WI38 (cell line): Measurements from ENCODE around the gene SLX4IP.

Experiments used
- H3K4me3 ChIP-seq: 2 replicates; pipeline ENCODE4 v1.5.1; 2011; ENCODE audit warnings: low read depth, mild to moderate bottlenecking, control low read depth, low read length
- TF ChIP-seq, protein P1 (sequence below): IDR thresholded peaks from 2 replicates; pipeline ENCODE4 v1.5.1; 2012; ENCODE audit warnings: low read depth, mild to moderate bottlenecking, control low read depth, low read length

The SLX4IP gene

GRCh38 chr20:10555865-10556308 is 120.8 kb downstream of the SLX4IP start:
- TF ChIP-seq, protein P1, sequence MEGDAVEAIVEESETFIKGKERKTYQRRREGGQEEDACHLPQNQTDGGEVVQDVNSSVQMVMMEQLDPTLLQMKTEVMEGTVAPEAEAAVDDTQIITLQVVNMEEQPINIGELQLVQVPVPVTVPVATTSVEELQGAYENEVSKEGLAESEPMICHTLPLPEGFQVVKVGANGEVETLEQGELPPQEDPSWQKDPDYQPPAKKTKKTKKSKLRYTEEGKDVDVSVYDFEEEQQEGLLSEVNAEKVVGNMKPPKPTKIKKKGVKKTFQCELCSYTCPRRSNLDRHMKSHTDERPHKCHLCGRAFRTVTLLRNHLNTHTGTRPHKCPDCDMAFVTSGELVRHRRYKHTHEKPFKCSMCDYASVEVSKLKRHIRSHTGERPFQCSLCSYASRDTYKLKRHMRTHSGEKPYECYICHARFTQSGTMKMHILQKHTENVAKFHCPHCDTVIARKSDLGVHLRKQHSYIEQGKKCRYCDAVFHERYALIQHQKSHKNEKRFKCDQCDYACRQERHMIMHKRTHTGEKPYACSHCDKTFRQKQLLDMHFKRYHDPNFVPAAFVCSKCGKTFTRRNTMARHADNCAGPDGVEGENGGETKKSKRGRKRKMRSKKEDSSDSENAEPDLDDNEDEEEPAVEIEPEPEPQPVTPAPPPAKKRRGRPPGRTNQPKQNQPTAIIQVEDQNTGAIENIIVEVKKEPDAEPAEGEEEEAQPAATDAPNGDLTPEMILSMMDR, result no peak
- H3K4me3 ChIP-seq, result no peak overlapping the region

- TF ChIP-seq, protein P1, result no peak
- H3K4me3 ChIP-seq, result no peak overlapping the region
Measured at GRCh38 chr20:10556519-10557083, 121.5 kb downstream of the SLX4IP start.

GRCh38 chr20:10557685-10558084 is 122.6 kb downstream of the SLX4IP start:
- H3K4me3 ChIP-seq, result no peak overlapping the region
- TF ChIP-seq, protein P1, result no peak

DNA sequence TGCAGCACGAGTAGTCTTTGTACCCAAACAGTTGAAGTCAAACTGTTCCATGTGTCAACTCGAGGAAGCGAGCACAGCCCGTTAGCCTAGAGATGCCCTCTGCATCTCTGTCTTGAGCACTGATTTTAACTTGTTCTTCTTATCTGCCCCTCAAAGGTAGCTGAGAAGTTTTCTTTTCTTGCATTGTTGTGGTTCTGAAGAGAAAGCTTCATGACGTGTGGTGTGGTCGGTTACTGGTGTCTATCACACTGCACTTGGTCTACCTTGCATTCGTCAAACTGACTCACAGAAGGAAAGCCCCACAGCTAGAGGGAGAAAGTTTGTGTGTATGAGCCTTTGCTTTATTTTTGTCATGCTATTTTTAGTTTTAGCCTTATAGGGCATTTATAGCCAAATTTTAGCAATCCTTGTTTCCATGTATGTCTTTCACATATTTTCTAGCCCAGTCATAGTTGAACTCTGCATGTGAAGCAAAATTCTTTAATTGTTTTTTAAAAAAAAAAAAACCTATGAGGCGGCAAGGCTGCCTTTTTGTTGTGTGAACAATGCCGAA is 123.6 kb downstream of the SLX4IP start:
- no peak overlapping the region for H3K4me3 ChIP-seq
- TF ChIP-seq, protein P1, result no peak

DNA sequence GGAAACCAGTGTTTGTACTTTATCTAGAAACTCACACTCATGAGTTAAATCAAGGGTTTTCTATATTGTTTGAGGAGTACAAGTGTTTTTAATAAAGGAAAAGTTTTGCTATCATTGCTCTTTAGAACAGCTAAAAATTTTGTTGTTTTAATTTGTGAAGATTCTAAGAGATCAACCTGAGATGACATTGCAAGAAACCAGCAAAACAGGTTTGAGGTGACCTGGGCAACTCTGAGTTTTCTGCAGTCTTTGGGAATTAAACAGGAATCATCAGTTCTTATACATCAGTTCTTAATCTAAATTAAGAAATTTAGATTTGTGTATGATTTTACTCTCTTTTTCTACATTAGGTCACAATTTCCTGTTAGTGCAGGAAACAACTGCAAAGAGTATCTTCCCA is 124.2 kb downstream of the SLX4IP start:
- H3K4me3 ChIP-seq, result no peak overlapping the region
- TF ChIP-seq, protein P1, result no peak

DNA sequence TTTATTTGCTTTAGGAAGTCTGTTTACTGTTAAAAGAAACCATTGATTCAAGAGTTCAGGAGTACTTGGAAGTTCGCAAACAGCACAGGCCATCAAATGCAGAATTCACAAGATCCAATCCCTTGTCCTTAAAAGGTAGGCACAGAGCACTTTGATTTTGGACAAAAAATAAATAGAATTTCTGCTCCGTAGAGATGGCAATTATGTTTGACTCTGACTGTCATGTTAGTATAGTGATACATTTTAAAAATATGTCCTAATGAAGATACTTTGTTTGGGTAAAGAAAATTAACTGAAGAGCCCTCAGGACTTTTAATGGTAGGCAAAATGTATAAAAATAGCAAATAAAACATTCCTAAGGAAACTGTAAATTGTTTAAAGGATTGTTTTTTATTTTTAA is 125.6 kb downstream of the SLX4IP start:
- no peak overlapping the region for H3K4me3 ChIP-seq
- TF ChIP-seq, protein P1, result no peak

DNA sequence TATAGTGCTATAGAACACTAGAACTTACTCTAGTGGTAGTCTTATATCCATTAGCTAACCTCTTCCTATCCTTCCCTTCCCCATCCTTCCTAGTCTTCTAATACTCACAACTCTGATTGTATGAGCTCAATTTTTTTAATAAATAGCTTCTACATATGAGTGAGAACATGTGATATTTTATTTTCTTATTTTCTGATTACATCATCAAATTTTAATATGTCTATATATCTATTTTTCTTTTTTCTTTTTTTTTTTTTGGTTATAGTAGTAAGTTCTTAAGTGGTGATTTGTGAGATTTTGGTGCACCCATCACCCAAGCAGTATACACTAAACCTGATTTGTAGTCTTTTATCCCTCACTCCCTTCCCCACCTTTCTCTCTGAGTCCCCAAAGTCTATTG is 126.2 kb downstream of the SLX4IP start:
- TF ChIP-seq, protein P1, result no peak
- no peak overlapping the region for H3K4me3 ChIP-seq
